GM10248 (cell line): ENCODE measurements around the gene TNNI3K.

Source experiments
- CTCF ChIA-PET: fragments of 300-600 bp; sonication (Branson Sonifier 250); formaldehyde crosslinking; extraction: SDS; loops from one replicate; lab custom pipeline; 2021; ENCODE audit warnings: antibody characterized with exemption; lab: Yijun Ruan, JAX
- POLR2A ChIA-PET: fragments of 350-650 bp; sonication (Branson Sonifier 250); formaldehyde crosslinking; extraction: SDS; loops from one replicate; lab custom pipeline; 2020; ENCODE audit warnings: antibody characterized with exemption; lab: Yijun Ruan, JAX
- DNase-seq: peaks from one replicate; pipeline ENCODE4 v3.0.0; 2012; ENCODE audit errors: extremely low spot score
- CTCF ChIP-seq: IDR thresholded peaks from 2 replicates; pipeline ENCODE4 v1.5.1; 2012; ENCODE audit warnings: mild to moderate bottlenecking, low read depth; ENCODE audit errors: extremely low read depth, missing control alignments, control extremely low read depth

Gene TNNI3K

GRCh38 chr1:74235153-74235552 is at the start of gene TNNI3K:
Gene TNNI3K (plus strand): TSS chr1:74235387. CDS start chr1:74235452, 65 bp downstream.
- TF ChIP-seq CTCF: no peak
- no peak for DNase-seq
- POLR2A ChIA-PET: no interaction called here
- CTCF ChIA-PET: no interaction called here

GRCh38 chr1:74193908-74194307 is 41.3 kb upstream of the TNNI3K start:
- no peak for DNase-seq
- CTCF ChIA-PET: no interaction called here
- POLR2A ChIA-PET: no interaction called here
- TF ChIP-seq CTCF: no peak

GRCh38 chr1:74195339-74195738 is 39.8 kb upstream of the TNNI3K start:
- CTCF ChIA-PET: no interaction called here

GRCh38 chr1:74197255-74197654 is 37.9 kb upstream of the TNNI3K start:
- CTCF ChIA-PET: no interaction called here
- POLR2A ChIA-PET: no interaction called here
- no peak for TF ChIP-seq CTCF
- no peak for DNase-seq

More at GRCh38 chr1:74195339-74195738, 39.8 kb upstream of the TNNI3K start:
- DNase-seq: no peak
- POLR2A ChIA-PET: no interaction called here
- no peak for TF ChIP-seq CTCF

- no peak for TF ChIP-seq CTCF
- ChIA-PET CTCF (interaction anchor here (1.6 kb wide), 1 partner anchor 11 kb away, joined by 5 read pairs; no protein-coding TSS in a partner anchor), POLR2A (no interaction called here)
- DNase-seq: peak; percentile 94
Measured at GRCh38 chr1:74197657-74198552, 37.3 kb upstream of the TNNI3K start, which contains the start of the genes FPGT and LRRIQ3. Gene FPGT (plus strand): TSS chr1:74198242. CDS start chr1:74198279, 37 bp downstream. Gene LRRIQ3 (minus strand): TSS chr1:74198176. CDS start chr1:74183684, 14,492 bp downstream.

- CTCF ChIA-PET: no interaction called here
- no peak for TF ChIP-seq CTCF
- POLR2A ChIA-PET: no interaction called here
- DNase-seq: no peak
Measured at GRCh38 chr1:74199504-74199903, 35.7 kb upstream of the TNNI3K start.
